Prostate gland (tissue), 2 donors: ENCODE results near the gene CENPN. TPM values are rescaled to one million over a fixed set of nuclear protein-coding genes. Genes with fewer than 3 reads are reported as not detected.

Experiments
- DNase-seq: peaks from one replicate; pipeline ENCODE4 v3.0.0-alpha.2; 2019; ENCODE audit warnings: low spot score
- H3K27ac ChIP-seq, 2 donors: fragments of 200-600 bp; sonication (generic); 2 replicates each; pipeline ENCODE4 v1.5.1; 2017 to 2019
- H3K27me3 ChIP-seq: fragments of 200-600 bp; sonication (generic); replicated peaks from 2 replicates; pipeline ENCODE4 v1.5.1; 2019; ENCODE audit not compliant: insufficient read depth
- H3K36me3 ChIP-seq, 2 donors: fragments of 200-600 bp; sonication (generic); 1 replicate in 1 of 2; 2 replicates in 1 of 2; pipeline versions ENCODE4 v1.5.1 to v1.8.1; 2017 to 2019
- H3K4me1 ChIP-seq: fragments of 200-600 bp; sonication (generic); replicated peaks from 2 replicates; pipeline ENCODE4 v1.5.1; 2019
- H3K4me3 ChIP-seq, 2 donors: fragments of 200-600 bp; sonication (generic); 2 replicates each; pipeline ENCODE4 v1.5.1; 2017 to 2019
- H3K9me3 ChIP-seq: fragments of 200-600 bp; sonication (generic); 2 replicates; pipeline ENCODE4 v1.5.1; 2017
- POLR2A ChIP-seq: fragments of 450-650 bp; IDR thresholded peaks from one replicate; pipeline ENCODE4 v1.6.1; 2016; ENCODE audit warnings: antibody characterized with exemption, mild to moderate bottlenecking
- POLR2AphosphoS5 ChIP-seq: sonication (generic); formaldehyde crosslinking; IDR thresholded peaks from one replicate; pipeline ENCODE4 v1.6.1; 2017; ENCODE audit warnings: antibody characterized with exemption
- WGBS: methylation state at CpG from one replicate; pipeline ENCODE4 v1.1.5; 2018; 5-methylcytosine and 5-hydroxymethylcytosine counted together
- intact Hi-C: fragments of 100-400 bp; cut with DNase I; formaldehyde crosslinking; loops from one replicate; pipeline ENCODE4 v1.14.2; 2022
- total RNA-seq, 2 donors: library from RNA; depleted of rRNA; stranded (reverse); fragments of >200 nt; gene quantifications; one replicate each; pipeline ENCODE4 v1.1.0, GENCODE V29; 2016
- TF ChIP-seq, protein P1 (sequence below), 4 experiments: fragments of 200-600 bp in 2 of 4; fragments of 450-650 bp in 2 of 4; sonication (generic) in 2 of 4; IDR thresholded peaks; 1 replicate in 3 of 4; 2 replicates in 1 of 4; pipeline ENCODE4 v1.5.1; 2016 to 2019; ENCODE audit warnings: antibody characterized with exemption in 4 of 4, mild to moderate bottlenecking in 2 of 4, moderate library complexity in 2 of 4

Gene CENPN
- total RNA-seq, 2 donors from 2014 or later: 40.6 to 103 TPM

DNA sequence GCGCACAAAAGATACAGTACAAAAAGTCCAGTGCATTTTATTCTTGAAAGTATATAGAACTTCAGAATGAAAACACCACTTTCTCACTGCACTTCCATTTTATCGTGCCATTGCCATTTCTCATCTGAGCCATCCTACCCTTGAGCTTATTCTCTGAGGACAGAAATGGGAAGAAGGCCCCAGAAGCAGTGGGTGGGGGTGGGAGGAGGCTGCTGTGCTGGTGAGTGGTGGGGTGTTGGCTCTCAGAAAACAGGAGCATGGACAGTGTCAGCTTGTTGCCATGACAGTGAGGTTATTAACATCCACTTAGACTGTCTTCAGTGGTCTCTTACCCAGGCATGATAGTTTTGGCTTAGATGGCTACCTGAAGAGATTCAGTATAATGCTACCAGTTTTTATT is 33.1 kb downstream of the CENPN start:
- Histone ChIP-seq H3K36me3 (peaks cover 0 to 13% of the 10 kb centered on the region in 2 donors), H3K27ac (no peak overlapping the region), H3K4me3 (no peak overlapping the region), H3K27me3 (no peaks in the 10 kb centered on the region), H3K9me3 (no peaks in the 10 kb centered on the region), H3K4me1 (peaks cover 5% of the 10 kb centered on the region)
- intact Hi-C loops: no loop called here
- TF ChIP-seq, protein P1, sequence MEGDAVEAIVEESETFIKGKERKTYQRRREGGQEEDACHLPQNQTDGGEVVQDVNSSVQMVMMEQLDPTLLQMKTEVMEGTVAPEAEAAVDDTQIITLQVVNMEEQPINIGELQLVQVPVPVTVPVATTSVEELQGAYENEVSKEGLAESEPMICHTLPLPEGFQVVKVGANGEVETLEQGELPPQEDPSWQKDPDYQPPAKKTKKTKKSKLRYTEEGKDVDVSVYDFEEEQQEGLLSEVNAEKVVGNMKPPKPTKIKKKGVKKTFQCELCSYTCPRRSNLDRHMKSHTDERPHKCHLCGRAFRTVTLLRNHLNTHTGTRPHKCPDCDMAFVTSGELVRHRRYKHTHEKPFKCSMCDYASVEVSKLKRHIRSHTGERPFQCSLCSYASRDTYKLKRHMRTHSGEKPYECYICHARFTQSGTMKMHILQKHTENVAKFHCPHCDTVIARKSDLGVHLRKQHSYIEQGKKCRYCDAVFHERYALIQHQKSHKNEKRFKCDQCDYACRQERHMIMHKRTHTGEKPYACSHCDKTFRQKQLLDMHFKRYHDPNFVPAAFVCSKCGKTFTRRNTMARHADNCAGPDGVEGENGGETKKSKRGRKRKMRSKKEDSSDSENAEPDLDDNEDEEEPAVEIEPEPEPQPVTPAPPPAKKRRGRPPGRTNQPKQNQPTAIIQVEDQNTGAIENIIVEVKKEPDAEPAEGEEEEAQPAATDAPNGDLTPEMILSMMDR (IDR thresholded peaks at IDR 0.05): no peak
- TF ChIP-seq POLR2AphosphoS5 (no peak), POLR2A (no peak)
- no peak for DNase-seq
- 90% methylated on average over 2 of the region's 2 CpGs for WGBS

- Histone ChIP-seq H3K4me3 (no peak overlapping the region), H3K9me3 (no peaks in the 10 kb centered on the region), H3K27me3 (no peaks in the 10 kb centered on the region), H3K27ac (no peak overlapping the region), H3K4me1 (peaks cover 5% of the 10 kb centered on the region), H3K36me3 (peaks cover 0 to 13% of the 10 kb centered on the region in 2 donors)
- intact Hi-C loops: no loop called here
- 84% methylated on average over 5 of the region's 5 CpGs for WGBS
- DNase-seq: no peak
- TF ChIP-seq POLR2A: no peak
Observed at GRCh38 chr16:81040842-81041241, 33.8 kb downstream of the CENPN start.

- TF ChIP-seq, protein P1 (IDR thresholded peaks at IDR 0.05): no peak
- no peak for TF ChIP-seq POLR2AphosphoS5
- TF ChIP-seq POLR2A: no peak
- 73% methylated on average over 4 of the region's 4 CpGs for WGBS
- H3K36me3 ChIP-seq: peaks cover 0 to 13% of the 10 kb centered on the region in 2 donors
Observed at GRCh38 chr16:81041696-81042095, 34.7 kb downstream of the CENPN start.

GRCh38 chr16:81042821-81043220 is 35.8 kb downstream of the CENPN start:
- WGBS: 96% methylated on average over 2 of the region's 2 CpGs
- no peak for DNase-seq

More at GRCh38 chr16:81041696-81042095, 34.7 kb downstream of the CENPN start:
- H3K27me3 ChIP-seq: no peaks in the 10 kb centered on the region
- no peak overlapping the region for H3K4me3 ChIP-seq
- no peak overlapping the region for H3K27ac ChIP-seq
- DNase-seq: no peak
- peaks cover 5% of the 10 kb centered on the region for H3K4me1 ChIP-seq
- intact Hi-C loops: no loop called here
- no peaks in the 10 kb centered on the region for H3K9me3 ChIP-seq

GRCh38 chr16:81053761-81054160 is 46.7 kb downstream of the CENPN start:
- intact Hi-C loops: no loop called here
- 55% methylated on average over 11 of the region's 11 CpGs for WGBS
- Histone ChIP-seq H3K9me3 (no peaks in the 10 kb centered on the region), H3K4me1 (no peaks in the 10 kb centered on the region), H3K27me3 (no peaks in the 10 kb centered on the region), H3K36me3 (no peaks in the 10 kb centered on the region), H3K4me3 (no peak overlapping the region), H3K27ac (no peak overlapping the region)
- no peak for DNase-seq
- TF ChIP-seq, protein P1 (IDR thresholded peaks at IDR 0.05): no peak
- no peak for TF ChIP-seq POLR2AphosphoS5
- TF ChIP-seq POLR2A: no peak

More at GRCh38 chr16:81042821-81043220, 35.8 kb downstream of the CENPN start:
- Histone ChIP-seq H3K27me3 (no peaks in the 10 kb centered on the region), H3K4me3 (no peak overlapping the region), H3K4me1 (peaks cover under 1% of the 10 kb centered on the region), H3K36me3 (peaks cover 0 to 13% of the 10 kb centered on the region in 2 donors), H3K27ac (no peak overlapping the region), H3K9me3 (no peaks in the 10 kb centered on the region)
- TF ChIP-seq POLR2AphosphoS5 (no peak), POLR2A (no peak)
- TF ChIP-seq, protein P1 (IDR thresholded peaks at IDR 0.05): no peak
- intact Hi-C loops: no loop called here
